Colon (tissue), 2 donors: ENCODE measurements around the gene KCNJ14.

ENCODE experiments used
- FAIRE-seq: peaks from 2 replicates; lab custom pipeline; 2012; peaks lifted over from hg19 to GRCh38; lab: Jason Lieb, UNC
- donor health status: control.
- donor health status: control.

KCNJ14 gene

DNA sequence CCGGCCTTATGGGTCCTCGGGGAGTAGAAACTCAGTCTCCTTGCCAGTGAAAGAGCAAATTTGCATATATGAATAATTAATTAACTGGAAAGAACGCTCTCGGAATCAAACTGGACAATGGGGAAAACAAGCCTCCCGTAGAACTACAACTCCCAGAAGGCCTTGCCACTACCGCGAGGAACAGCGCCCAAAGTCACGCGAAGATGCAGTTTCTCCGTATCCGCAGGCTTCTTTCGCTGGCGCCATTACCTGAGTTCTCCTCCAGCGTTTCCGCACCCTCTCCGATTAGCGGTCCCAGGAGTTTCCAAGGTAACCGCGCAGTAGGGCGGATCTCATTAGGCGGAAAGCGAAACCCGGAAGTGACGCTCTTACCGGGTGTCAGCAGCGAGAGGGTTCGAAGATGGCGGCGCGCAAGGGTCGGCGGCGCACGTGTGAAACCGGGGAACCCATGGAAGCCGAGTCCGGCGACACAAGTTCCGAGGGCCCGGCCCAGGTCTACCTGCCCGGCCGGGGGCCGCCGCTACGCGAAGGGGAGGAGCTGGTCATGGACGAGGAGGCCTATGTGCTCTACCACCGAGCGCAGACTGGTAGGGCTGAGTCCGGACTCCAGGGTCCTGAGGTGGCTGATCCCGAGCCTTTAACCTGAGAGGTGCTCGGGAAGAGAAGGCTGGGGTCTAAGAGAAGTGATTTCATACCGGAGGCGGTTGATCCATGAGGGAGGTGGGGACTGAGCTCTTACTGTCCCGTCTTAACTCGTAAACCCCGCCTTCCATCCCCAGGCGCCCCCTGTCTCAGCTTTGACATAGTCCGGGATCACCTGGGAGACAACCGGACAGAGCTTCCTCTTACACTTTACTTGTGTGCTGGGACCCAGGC is 9.5 kb upstream of the KCNJ14 start, which contains the start of gene GRWD1:
GRWD1 (plus strand) TSS at position 378 of the 876 bp plus-strand sequence; CDS start at position 401, 23 bp downstream.
- FAIRE-seq, result peak; percentile 76

DNA sequence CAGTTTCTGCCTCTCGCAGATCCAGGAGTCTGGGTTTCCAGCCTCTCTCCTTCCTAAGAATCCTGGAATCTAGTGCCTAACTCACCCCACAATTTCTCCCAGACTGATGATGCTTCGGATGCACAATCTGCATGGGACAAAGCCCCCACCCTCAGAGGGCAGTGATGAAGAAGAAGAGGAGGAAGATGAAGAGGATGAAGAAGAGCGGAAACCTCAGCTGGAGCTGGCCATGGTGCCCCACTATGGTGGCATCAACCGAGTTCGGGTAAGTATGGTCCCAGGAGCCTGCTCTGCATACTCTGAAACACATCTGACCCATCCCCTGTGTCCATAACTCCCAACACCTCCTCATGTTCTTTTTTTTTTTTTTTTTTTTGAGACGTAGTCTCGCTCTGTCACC is 8.8 kb upstream of the KCNJ14 start:
- FAIRE-seq, result no peak

GRCh38 chr19:48448563-48448962 is 6.8 kb upstream of the KCNJ14 start:
- no peak for FAIRE-seq

GRCh38 chr19:48450441-48450840 is 4.9 kb upstream of the KCNJ14 start:
- FAIRE-seq, result no peak

GRCh38 chr19:48450863-48451262 is 4.5 kb upstream of the KCNJ14 start:
- FAIRE-seq, result no peak

DNA sequence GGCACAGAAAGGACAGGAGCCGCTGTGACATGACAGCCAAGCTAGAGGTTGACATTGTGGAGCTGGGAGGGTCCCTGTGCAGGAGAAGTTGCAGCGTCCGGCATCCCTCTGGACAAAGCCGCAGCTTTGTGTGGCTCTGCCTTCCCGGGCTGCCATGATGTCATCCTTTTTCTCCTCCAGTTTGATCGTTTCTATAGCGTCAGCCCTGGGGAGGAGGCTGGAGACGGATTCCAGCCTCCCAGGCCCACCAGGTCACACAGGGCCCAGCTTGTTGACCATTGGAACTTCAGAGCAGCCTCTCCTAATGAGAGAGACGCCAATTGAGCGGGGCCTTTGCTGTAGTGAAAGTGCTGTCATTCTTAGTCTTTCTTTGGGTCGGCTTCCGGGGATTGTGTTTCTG is 3.8 kb upstream of the KCNJ14 start:
- FAIRE-seq, result no peak

GRCh38 chr19:48452289-48453190 is 2.8 kb upstream of the KCNJ14 start:
- FAIRE-seq, result no peak

DNA sequence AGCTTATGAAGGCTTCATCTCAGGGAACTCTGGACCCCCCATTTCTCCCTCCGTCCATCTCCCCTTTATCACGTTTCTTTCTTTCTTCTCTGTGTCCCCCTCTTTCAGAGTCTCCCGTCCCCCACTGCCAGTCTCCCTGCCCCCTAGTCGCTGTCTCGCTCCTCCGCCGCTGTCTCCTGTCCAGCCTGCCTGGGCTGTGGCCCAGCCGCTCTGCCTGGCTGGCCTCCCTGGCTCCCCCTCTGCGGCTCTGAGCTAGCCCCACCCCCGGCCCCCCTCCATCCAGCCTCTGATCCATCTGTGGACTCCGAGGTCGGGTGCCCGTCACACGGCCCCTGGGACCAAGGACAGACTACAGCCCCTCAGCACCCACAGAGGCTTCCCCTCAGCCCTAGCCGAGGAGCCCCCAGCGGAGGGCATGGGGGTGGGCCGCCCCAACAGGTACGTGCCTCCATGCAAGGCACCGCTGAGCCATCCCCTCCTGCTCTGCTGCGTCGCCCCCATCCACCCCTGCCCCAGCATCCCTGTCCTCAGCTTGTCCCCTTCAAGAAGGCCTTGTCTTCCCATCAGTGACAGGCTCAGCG is 1.1 kb upstream of the KCNJ14 start:
- FAIRE-seq, result no peak

GRCh38 chr19:48455908-48456562 is 661 bp downstream of the KCNJ14 start:
- FAIRE-seq, result no peak

- FAIRE-seq, result no peak
These were observed 1.5 kb downstream of the KCNJ14 start for GRCh38 chr19:48456864-48457263.

DNA sequence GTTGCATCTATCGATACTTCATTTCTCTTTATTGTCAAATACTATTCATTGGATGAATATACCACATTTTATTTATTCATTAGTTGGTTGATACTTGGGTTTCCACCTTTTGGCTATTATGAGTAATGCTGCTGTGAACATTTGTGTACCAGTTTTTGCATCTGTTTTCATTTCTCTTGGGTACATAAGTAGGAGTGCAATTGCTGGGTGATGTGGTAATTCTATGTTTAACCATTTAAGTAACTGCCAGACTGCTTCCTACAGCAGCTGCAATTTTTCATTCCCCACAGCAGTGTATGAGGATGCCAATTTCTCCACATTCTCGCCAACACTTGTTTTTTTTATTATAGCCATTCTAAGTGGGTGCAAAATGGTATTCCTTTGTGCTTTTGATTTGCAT is 2.6 kb downstream of the KCNJ14 start:
- FAIRE-seq, result no peak

GRCh38 chr19:48461651-48461981 is 6.2 kb downstream of the KCNJ14 start:
- FAIRE-seq, result no peak

GRCh38 chr19:48461982-48462655 is 6.7 kb downstream of the KCNJ14 start:
- no peak for FAIRE-seq

GRCh38 chr19:48465215-48465614 is 9.8 kb downstream of the KCNJ14 start:
- no peak for FAIRE-seq

GRCh38 chr19:48466561-48467325 is 11.4 kb downstream of the KCNJ14 start:
- no peak for FAIRE-seq

DNA sequence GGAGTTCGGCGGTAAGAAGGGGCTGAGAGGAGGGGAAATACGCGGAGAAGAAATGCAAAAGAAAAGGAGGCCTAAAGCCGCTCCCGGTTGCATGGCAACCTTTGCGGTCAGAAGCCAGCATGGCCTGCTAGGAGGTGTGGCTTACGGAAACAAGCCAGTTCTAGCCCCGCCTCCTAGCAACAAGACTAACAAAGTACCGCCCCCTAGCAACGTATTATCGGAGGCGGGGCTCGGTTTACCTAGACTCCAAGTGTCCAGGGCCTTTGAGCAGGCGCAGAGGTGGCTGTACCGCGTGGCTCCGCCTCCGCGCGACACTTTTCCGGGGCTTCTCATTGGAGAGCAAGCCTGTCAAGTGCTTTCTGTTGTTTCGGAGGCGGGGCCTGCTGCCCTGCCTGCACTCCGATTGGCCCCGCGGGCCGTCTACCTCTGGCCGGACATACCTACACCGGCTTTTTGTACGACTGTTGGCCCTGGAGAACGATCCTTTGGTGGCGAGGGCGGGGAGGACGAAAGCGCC is 13.5 kb downstream of the KCNJ14 start:
- peak; percentile 99 for FAIRE-seq

- FAIRE-seq, result no peak
These were observed 14.0 kb downstream of the KCNJ14 start, which contains the start of gene CYTH2 for GRCh38 chr19:48469289-48469881. CYTH2 (plus strand) TSS chr19:48469369; CDS start chr19:48469508, 139 bp downstream.

- no peak for FAIRE-seq
These were observed 14.7 kb downstream of the KCNJ14 start for GRCh38 chr19:48469934-48470680.

DNA sequence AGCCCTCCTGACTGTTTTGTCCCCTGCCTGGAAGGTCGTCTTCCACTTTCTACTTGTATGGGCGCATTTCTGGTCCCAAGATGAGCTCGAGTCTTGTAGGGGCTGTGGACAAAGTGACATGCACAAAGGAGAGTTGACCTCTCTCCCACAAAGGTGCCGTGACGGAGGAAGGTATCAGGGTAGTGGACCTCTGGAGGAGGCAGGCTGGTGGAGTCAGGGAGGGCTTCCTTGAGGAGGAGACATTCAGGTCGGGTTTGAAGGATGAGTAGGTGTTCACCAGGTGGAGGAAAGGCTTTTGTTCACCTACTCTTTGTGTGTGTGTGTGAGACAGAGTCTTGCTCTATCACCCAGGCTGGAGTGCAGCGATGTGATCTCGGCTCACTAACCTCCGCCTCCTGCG is 15.5 kb downstream of the KCNJ14 start:
- no peak for FAIRE-seq
